Measurements from ENCODE around the gene ATP2B2.
A peak's percentile ranks its signal among the peaks of the same experiment; 100 is the strongest.

Gene ATP2B2

DNA sequence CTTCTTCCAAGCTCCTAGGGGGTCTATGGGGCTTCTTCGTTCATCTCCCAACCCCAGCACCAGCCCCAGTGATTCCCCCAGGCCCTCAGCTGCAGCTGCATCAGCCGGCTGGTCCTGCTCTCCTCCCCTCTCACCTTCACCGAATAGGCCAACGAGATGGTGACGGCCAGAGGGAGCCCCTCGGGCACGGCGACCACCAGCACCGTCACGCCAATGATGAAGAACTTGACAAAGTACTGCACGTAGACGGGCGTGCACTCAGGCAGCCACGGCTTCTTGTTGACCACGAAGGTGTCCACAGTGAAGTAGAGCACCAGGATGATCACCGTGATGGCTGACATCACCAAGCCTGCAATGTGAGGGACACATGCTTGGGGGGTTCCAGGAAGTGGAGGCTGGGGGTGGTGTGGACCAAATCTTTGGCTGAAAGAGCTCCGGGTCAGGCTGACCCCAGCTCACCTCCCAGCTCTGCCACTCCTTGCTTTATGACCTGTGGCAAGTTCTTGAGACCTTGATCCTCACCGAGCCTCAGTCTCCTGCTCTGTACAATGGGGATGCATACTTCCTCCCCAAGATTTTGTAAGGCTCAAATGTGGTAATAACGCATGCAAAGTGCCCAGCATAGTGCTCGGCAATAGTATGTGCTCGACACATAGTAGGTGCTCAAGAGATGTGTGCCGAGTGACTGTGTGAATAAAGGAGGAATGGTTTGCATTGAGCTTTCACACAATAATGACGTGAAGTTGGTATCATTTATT lies 129.9 kb downstream of the ATP2B2 start:
- Histone ChIP-seq H3K27ac (ENCODE audit: poor library complexity, severe bottlenecking) (no peak overlapping the region), H3K4me3 (ENCODE audit: severe bottlenecking) (no peak overlapping the region), H3K27me3 (ENCODE audit: insufficient read depth, poor library complexity, severe bottlenecking) (no peaks in the 10 kb centered on the region), H3K4me1 (ENCODE audit: insufficient read depth, poor library complexity, severe bottlenecking) (no peaks in the 10 kb centered on the region), H3K36me3 (ENCODE audit: low read depth) (no peaks in the 10 kb centered on the region), H3K9me3 (ENCODE audit: severe bottlenecking) (no peaks in the 10 kb centered on the region)
- ATAC-seq (ENCODE audit: low read depth) (no peak), DNase-seq (ENCODE audit: low spot score) (no peak)
- TF ChIP-seq, protein P1, sequence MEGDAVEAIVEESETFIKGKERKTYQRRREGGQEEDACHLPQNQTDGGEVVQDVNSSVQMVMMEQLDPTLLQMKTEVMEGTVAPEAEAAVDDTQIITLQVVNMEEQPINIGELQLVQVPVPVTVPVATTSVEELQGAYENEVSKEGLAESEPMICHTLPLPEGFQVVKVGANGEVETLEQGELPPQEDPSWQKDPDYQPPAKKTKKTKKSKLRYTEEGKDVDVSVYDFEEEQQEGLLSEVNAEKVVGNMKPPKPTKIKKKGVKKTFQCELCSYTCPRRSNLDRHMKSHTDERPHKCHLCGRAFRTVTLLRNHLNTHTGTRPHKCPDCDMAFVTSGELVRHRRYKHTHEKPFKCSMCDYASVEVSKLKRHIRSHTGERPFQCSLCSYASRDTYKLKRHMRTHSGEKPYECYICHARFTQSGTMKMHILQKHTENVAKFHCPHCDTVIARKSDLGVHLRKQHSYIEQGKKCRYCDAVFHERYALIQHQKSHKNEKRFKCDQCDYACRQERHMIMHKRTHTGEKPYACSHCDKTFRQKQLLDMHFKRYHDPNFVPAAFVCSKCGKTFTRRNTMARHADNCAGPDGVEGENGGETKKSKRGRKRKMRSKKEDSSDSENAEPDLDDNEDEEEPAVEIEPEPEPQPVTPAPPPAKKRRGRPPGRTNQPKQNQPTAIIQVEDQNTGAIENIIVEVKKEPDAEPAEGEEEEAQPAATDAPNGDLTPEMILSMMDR (IDR thresholded peaks at IDR 0.05; ENCODE audit: poor library complexity, severe bottlenecking): no peak

- ATAC-seq (ENCODE audit: low read depth): no peak
- H3K4me3 ChIP-seq (ENCODE audit: severe bottlenecking): no peak overlapping the region
- H3K27ac ChIP-seq (ENCODE audit: poor library complexity, severe bottlenecking): no peak overlapping the region
- no peaks in the 10 kb centered on the region for H3K9me3 ChIP-seq (ENCODE audit: severe bottlenecking)
- H3K27me3 ChIP-seq (ENCODE audit: insufficient read depth, poor library complexity, severe bottlenecking): no peaks in the 10 kb centered on the region
- TF ChIP-seq, protein P1 (IDR thresholded peaks at IDR 0.05; ENCODE audit: poor library complexity, severe bottlenecking): no peak
- DNase-seq (ENCODE audit: low spot score): no peak
- H3K36me3 ChIP-seq (ENCODE audit: low read depth): no peaks in the 10 kb centered on the region
- H3K4me1 ChIP-seq (ENCODE audit: insufficient read depth, poor library complexity, severe bottlenecking): no peaks in the 10 kb centered on the region
These were observed 131.1 kb downstream of the ATP2B2 start for GRCh38 chr3:10374311-10374710.

GRCh38 chr3:10373686-10374261 lies 131.6 kb downstream of the ATP2B2 start:
- no peaks in the 10 kb centered on the region for H3K27me3 ChIP-seq (ENCODE audit: insufficient read depth, poor library complexity, severe bottlenecking)
- H3K36me3 ChIP-seq (ENCODE audit: low read depth): no peaks in the 10 kb centered on the region
- no peaks in the 10 kb centered on the region for H3K9me3 ChIP-seq (ENCODE audit: severe bottlenecking)
- no peaks in the 10 kb centered on the region for H3K4me1 ChIP-seq (ENCODE audit: insufficient read depth, poor library complexity, severe bottlenecking)
- no peak for DNase-seq (ENCODE audit: low spot score)
- no peak overlapping the region for H3K4me3 ChIP-seq (ENCODE audit: severe bottlenecking)
- H3K27ac ChIP-seq (ENCODE audit: poor library complexity, severe bottlenecking): no peak overlapping the region
- peak; percentile 41; the same call in 1 of the 3 replicates for ATAC-seq (ENCODE audit: low read depth)
- TF ChIP-seq, protein P1 (IDR thresholded peaks at IDR 0.05; ENCODE audit: poor library complexity, severe bottlenecking): no peak

DNA sequence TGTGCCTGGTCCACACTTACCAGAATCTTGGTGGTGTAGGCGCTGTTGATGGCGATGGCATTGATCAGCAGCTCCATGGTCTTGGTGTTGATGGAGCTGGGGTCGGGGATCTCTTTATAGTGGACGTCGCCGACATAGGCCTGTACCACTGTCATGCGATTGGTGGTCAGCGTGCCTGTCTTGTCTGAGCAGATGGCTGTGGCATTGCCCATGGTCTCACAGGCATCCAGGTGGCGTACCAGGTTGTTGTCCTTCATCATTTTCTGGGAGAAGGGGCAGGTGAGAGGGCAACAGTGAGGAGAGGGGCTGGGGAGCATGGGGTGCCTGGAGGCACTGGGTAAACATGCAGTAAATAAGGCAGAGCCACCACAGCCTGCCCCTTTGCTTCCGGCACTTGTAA lies 133.6 kb downstream of the ATP2B2 start:
- DNase-seq (ENCODE audit: low spot score): no peak
- TF ChIP-seq, protein P1 (IDR thresholded peaks at IDR 0.05; ENCODE audit: poor library complexity, severe bottlenecking): no peak
- Histone ChIP-seq H3K36me3 (ENCODE audit: low read depth) (no peaks in the 10 kb centered on the region), H3K4me3 (ENCODE audit: severe bottlenecking) (no peak overlapping the region), H3K27me3 (ENCODE audit: insufficient read depth, poor library complexity, severe bottlenecking) (no peaks in the 10 kb centered on the region), H3K4me1 (ENCODE audit: insufficient read depth, poor library complexity, severe bottlenecking) (peaks cover 4% of the 10 kb centered on the region), H3K9me3 (ENCODE audit: severe bottlenecking) (no peaks in the 10 kb centered on the region), H3K27ac (ENCODE audit: poor library complexity, severe bottlenecking) (no peak overlapping the region)
- ATAC-seq (ENCODE audit: low read depth): no peak

DNA sequence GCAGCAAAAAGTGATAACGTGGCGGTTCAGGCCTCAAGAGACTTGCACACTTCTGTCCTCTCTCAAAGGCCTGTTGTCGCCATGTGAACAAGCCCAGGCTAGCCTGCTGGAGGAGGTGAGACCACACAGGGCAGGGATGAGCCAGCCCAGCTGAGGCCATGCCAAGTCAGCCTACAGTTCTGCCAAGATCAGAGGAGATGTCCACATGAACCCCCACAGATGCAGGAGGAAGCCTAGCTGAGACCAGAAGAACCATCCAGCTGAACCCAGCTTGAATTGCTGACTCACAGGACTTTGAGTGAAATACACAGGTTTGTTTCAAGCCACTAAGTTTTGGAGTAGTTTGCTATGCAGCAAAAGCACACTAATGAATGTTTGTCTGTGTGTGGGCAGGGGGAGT lies 134.2 kb downstream of the ATP2B2 start:
- ATAC-seq (ENCODE audit: low read depth) (no peak), DNase-seq (ENCODE audit: low spot score) (no peak)
- Histone ChIP-seq H3K4me3 (ENCODE audit: severe bottlenecking) (no peak overlapping the region), H3K27ac (ENCODE audit: poor library complexity, severe bottlenecking) (no peak overlapping the region), H3K27me3 (ENCODE audit: insufficient read depth, poor library complexity, severe bottlenecking) (no peaks in the 10 kb centered on the region), H3K4me1 (ENCODE audit: insufficient read depth, poor library complexity, severe bottlenecking) (peaks cover 8% of the 10 kb centered on the region), H3K36me3 (ENCODE audit: low read depth) (no peaks in the 10 kb centered on the region), H3K9me3 (ENCODE audit: severe bottlenecking) (no peaks in the 10 kb centered on the region)
- TF ChIP-seq, protein P1 (IDR thresholded peaks at IDR 0.05; ENCODE audit: poor library complexity, severe bottlenecking): no peak

Data from RWPE2 (cell line).